SKM-1 (cell line): ENCODE results near the gene MAP3K9.
"Not testable (repeated sequence)": the region's sequence is repeated elsewhere in the genome, so short reads cannot be mapped to it uniquely, and the experiment has no call there.

Experiments
- DNase-seq: peaks from one replicate; lab custom pipeline; 2025; ENCODE audit not compliant: unreplicated experiment; lab: John Stamatoyannopoulos, UW

The MAP3K9 gene

GRCh38 chr14:70726651-70727375 is 82.5 kb downstream of the MAP3K9 start:
- DNase-seq: no peak

DNA sequence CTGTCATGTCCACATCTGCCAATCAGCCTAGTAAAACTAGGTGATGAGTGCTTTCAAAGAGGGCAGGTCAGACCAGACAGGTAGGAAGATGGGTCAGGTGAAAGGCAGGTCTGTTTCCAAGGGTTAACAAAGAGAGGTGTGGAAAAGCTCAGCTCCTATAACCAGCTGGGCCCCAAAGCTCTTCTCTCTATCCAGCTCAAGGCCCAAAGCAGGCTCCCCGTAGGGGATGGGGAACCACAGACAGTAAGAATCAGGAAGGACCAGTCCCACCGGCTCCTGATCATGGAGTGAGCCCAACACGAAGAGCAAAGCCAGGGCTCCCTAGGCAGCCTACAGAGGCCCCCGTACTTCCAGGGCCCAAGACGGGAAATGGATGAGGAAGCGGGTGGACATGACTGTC is 84.4 kb downstream of the MAP3K9 start:
- DNase-seq: no peak

DNA sequence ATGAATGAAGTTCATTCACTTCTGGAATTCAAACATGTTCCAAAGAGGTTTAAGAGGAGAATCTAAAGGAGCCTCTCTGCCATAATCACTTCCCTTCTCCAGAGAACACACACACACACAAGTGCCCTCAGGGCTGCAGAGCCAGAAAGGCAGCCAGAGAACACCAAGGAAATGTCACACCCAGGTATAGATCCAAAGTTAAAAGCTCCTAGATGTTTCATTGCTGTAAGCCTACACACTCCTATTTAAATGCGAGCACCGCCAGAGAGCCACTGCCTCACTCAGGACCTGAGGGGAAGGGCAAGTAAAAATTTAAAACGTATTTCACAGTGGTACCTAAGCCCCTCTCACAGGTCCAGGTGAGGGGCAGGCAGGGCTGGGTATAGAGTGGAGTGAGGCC is 85.2 kb downstream of the MAP3K9 start:
- DNase-seq: no peak

GRCh38 chr14:70723276-70723675 is 86.0 kb downstream of the MAP3K9 start:
- DNase-seq: no peak

DNA sequence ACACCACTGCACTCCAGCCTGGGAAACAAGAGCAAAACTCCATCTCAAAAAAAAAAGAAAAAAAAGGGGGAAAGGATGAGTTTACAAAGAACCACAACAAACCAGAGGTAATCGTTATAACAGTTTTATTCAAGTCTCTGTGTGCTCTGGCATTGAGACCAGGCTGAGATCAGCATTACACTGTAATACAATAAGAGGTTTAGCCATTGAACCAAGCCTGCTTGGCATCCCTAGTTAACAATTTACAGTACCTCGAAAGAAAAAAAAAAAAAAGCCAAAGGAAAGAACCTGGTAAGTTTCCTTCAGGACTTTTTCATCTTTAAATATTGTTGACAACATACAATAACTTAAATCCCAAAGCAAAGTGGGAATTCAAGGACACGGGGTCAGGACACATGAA is 86.9 kb downstream of the MAP3K9 start:
- no peak for DNase-seq

DNA sequence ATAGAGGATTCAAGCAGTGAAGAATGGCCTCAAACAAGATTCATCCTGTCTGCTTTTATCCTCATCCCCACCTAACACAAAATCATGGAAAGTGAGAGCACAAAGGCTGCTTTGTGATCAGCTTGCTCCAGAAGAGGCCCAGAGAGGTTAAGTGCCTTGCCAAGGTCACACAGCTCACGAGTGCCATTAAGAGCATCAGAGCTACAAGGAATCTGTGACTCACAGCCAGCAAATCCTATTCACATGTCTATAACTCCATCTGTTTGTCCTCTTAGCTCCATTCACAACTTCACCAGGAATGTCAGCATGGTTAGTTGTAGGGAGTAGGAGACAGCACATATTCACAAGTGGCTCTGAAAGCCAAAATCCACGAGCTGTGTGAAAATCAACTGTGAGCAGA is 87.8 kb downstream of the MAP3K9 start:
- DNase-seq: no peak

- no peak for DNase-seq
Observed at GRCh38 chr14:70718383-70719118, 90.8 kb downstream of the MAP3K9 start.

GRCh38 chr14:70716958-70717357 is 92.4 kb downstream of the MAP3K9 start:
- DNase-seq: no peak

DNA sequence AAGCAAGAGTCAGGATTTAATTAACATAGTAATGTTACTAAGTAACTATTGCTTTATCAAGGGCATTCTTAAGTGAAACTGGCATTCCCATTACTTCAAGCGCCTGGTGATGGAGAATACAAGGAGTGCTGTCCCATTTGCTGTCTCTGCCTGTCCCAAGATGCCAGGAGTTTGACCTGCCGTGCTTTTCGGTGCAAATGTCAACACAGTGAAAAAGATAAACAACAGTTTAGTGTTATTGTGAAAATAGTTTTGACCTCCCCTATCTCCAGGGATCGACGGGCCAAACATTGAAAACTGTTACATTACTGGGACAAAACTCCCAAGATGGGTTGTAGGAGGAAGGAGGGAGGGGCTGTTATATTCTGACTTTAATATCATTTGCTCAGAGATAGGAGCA is 92.8 kb downstream of the MAP3K9 start:
- DNase-seq: no peak

- peak; percentile 3 for DNase-seq
Observed at GRCh38 chr14:70714055-70714550, 95.2 kb downstream of the MAP3K9 start.

GRCh38 chr14:70713511-70713916 is 95.8 kb downstream of the MAP3K9 start:
- no peak for DNase-seq

DNA sequence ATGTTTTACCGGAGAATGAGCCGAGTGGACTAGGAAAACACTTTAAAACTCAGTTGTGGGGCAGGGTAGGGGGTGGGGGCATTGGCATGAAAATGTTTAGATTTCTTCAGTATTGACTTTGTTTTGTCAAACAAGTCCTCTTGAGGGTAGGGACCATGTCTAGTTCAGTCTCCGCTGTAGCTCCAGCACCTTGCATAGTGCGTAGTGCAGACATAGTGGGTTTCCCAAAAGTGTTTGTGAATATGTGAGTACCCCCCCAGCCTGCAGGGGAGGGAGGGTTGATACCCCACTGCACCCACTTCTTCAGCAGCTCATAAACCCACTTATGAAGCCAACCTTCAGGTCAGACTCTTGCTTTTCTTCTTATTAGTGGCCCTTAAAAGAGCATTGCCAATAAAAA is 96.2 kb downstream of the MAP3K9 start:
- DNase-seq: no peak

- no peak for DNase-seq
Observed at GRCh38 chr14:70711451-70711850, 97.9 kb downstream of the MAP3K9 start.

DNA sequence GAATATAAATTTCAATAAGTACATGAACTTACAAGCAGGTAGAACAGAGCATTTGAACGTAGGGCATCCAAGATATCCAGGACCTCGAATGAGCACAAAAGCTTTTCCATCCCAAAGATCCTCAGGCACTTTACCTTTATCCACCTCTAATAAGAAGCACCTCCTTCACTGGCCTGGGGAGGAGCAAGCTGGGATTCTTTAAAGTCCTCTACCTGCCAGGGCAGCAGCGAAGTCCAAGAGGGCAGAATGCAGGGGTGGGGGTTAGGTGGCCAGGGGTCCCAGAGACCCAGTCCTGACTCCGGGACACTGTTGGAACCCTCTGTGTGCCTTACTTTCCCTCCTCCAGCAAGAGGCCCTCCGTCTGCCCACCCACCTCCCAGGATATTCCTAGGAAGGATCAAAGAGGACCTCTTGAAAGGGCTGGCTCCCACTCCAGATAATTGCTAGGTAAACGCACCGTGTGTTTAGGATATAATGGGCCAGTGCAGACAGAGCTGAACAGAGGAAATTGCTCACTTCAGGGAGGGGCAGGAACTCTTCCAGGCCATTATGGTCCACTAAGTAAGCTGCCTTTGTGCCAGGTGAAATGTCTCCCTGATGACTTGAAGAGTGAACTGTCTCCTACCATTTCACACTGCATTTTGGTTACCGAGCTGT is 99.5 kb downstream of the MAP3K9 start:
- no peak for DNase-seq

DNA sequence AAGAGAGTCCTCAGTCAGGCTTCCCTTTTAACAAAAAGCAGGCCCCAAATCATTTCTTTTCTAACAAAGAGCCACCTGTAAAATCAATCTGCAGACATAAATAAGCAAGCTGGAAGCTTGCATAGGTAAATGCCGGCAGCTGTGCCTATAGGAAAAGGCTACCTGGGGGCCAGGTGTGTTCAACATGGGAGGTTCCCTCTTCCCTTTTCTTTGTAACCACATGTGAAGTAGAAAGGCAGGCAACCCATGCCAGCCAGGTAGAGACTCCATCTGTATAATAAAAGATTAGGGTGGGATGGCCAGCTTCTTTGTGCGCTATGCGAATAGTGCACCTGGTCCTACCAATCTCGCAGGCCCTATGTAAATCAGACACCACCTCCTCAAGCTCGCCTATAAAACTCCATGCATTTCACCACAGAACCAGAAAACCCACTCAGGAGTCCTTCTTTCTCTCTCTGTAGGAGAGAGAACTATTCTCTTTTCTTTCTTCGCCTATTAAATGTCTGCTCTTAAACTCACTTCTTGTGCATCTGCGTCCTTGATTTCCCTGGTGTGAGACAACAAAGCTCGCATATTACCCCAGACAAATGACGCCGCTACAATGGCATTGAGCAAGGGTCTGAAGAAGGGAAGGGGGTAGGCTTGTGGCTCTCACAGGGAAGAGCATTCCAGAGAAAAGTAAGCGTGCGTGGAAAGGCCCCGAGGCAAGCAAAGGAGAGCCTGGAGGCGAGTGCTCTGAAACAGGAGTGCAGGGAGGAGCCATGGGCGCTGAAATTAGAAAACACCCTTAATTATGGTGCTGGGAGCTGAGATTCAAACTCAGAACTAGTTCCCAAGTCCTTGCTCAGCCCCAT is 100.4 kb downstream of the MAP3K9 start:
- no peak for DNase-seq

DNA sequence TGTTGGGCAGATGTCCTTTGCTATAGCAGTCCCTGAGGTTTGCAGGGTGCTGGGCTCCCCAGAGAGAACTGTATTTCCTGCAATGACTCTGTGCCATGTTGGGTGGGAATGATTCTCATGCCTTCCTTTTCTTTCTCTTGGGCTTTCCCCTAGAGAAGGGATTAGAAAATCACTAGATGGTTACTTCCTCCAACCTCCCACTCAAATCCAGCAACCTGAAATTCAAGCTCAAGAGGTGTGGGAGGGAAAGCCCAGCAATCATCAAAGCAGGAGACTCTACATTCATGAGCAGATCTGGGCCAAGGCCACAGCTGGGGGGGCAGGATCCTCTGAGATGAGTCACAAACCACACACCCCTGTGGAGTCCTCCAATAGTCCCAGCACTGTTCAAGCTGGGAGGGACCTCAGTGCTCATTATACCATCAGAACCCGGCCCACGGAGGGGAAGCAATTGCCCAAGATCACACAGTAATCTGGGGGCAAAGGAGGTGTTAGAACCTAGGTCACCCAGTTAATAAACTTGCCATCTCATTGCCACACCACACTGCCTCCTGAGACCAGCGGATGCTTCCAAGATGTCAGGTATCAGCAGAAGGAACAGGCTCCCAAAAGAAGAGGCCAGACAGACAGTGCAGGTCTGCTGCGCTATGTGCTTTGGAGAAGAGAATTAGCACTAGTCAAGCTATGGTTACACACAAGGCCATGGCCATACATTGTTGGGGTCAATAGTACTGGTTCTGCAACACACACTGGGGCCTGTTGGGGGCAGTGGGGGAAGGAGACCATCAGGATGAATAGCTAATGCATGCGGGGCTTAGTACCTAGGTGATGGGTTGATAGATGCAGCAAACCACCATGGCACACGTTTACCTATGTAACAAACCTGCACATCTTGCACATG is 101.9 kb downstream of the MAP3K9 start:
- DNase-seq: no peak

- DNase-seq: no peak
Observed at GRCh38 chr14:70706177-70706576, 103.1 kb downstream of the MAP3K9 start.

DNA sequence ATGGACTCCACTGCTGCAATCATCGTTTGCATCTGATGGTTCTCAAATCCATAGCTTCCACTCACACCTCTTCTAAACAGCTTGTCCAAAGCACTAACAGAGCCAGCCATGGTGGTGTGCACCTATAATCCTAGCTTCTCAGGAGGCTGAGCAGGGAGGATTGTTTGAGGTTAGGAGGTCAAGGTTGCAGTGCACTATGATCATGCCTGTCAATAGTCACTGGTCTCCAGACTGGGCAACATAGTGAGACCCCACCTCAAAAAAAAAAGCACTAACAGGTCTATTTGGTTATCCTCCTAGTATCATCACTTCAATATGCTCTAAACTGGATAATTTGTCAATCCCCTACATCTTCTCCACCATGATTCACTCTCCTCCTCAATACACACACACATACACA is 104.4 kb downstream of the MAP3K9 start:
- no peak for DNase-seq

DNA sequence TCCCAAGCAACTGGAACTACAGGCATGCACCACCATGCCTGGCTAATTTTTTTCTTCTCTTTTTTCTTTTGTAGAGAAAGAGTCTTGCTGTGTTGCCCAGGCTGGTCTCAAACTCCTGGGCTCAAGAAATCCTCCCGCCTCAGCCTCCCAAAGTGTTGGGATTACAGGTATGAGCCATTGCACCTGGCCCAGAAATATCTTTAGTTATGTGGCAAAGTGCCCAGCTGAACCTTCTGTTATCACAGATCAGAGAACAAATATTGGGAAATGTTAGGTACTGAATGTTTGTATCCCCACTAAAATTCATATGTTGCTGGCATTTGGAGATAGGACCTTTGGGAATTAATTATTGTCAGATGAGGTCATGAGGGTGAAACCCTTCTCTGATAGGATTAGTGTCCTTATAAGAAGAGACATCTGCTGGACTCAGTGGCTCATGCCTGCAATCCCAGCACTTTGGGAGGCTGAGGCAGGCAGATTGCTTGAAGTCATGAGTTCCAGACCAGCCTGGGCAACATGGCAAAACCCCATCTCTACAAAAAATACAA is 105.6 kb downstream of the MAP3K9 start:
- DNase-seq: not testable (repeated sequence)

DNA sequence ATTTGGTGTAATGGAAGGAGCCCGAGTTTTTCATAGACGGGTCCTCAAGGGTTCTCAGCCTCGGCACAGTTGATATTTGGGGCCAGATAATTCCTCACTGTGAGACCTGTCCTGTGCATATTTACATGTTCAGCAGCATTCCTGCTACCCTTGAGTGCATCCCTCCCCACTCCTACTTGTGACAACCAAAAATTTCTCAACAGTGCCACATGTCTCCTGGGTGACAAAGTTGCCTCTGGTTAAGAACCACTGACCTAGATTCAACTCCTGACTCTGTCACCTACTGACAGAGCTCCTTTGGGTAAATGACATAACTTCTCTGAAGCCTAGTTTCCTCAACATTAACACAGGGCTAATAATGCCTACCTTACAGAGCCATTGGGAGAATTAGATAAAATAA is 107.2 kb downstream of the MAP3K9 start:
- DNase-seq: no peak
